Measurements from ENCODE around the gene TOP3A. TPM values are rescaled to one million over a fixed set of nuclear protein-coding genes. Genes with fewer than 3 reads are reported as not detected.
A peak's percentile ranks its signal among the peaks of the same experiment; 100 is the strongest.

Gene TOP3A
- total RNA-seq, 1 experiment from 2014 or later: 48.8 TPM

GRCh38 chr17:18248811-18249210, 66.0 kb downstream of the TOP3A start (continued):
- TF ChIP-seq EZH2phosphoT487 (IDR thresholded peaks at IDR 0.05; ENCODE audit: borderline replicate concordance) (no peak), TCF7L2 (IDR thresholded peaks at IDR 0.05; ENCODE audit: borderline replicate concordance, extremely low read depth, insufficient read depth, insufficient read length) (no peak), POLR2AphosphoS5 (IDR thresholded peaks at IDR 0.05; ENCODE audit: low read depth, low read length) (no peak), RAD21 (IDR thresholded peaks at IDR 0.05; ENCODE audit: low read depth) (no peak), YY1 (IDR thresholded peaks at IDR 0.05; ENCODE audit: extremely low read depth, insufficient replicate concordance, low read depth, low read length) (no peak), ZNF274 (IDR thresholded peaks at IDR 0.05; ENCODE audit: low read depth, low read length) (no peak), EZH2 (IDR thresholded peaks at IDR 0.05) (no peak), SP1 (IDR thresholded peaks at IDR 0.05; ENCODE audit: low read depth) (no peak), JUND (IDR thresholded peaks at IDR 0.05) (no peak)

DNA sequence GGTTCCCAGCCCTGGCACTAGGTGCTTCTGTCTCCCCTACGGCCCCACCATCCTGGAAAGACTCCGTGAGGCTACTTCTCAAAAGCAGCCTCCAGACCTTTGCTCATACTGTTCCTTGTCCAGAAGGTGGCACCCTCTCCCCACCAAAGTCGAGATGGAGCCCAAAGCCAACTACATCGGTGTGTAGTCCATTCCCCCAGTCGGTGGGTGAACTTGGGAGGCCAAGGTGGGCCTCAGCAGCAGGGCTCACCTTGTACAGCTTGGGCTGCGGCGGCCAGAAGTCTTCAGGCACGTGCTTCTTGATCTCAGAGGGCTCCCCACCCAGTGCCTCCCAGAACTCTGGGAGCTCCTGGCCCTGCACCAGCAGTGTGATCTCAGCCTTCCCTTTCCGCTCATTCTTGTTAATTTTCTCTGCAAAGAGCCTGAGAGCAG, 66.5 kb downstream of the TOP3A start:
- ATAC-seq (peak; percentile 69), DNase-seq (ENCODE audit: low read depth, low spot score) (no peak)
- CTCF ChIA-PET: interaction anchor here (1.0 to 1.3 kb wide), 2 partner anchors 72 to 76 kb away, joined by 3 read pairs; no protein-coding TSS in a partner anchor
- no peaks in the 10 kb centered on the region for H3K9me2 ChIP-seq (ENCODE audit: insufficient read depth)
- intact Hi-C loops (cut with micrococcal nuclease): loop anchor here (1.0 kb wide), 1 partner anchor 73 kb away; no protein-coding TSS in a partner anchor
- peaks cover 0 to 12% of the 10 kb centered on the region in 2 experiments; a peak in 2 of 4 replicates for H3K4me1 ChIP-seq (ENCODE audit: control insufficient read depth in 1 of 2, insufficient read depth in 2 of 2, low read length in 2 of 2)
- H3K27ac ChIP-seq (ENCODE audit: low read depth, low read length): peak overlapping the region; percentile 19; the same call in 1 of the 2 replicates
- peaks cover 20 to 52% of the 10 kb centered on the region in 2 experiments for H3K36me3 ChIP-seq (ENCODE audit: control insufficient read depth in 1 of 2, insufficient read depth in 2 of 2, low read length in 2 of 2)
- H3K4me2 ChIP-seq (ENCODE audit: low read length): no peak overlapping the region
- BruUV-seq (replicated peaks): no TSS peak
- RAD21 ChIA-PET (ENCODE audit: low non-redundant PET in 1 of 2, low total read pairs in 2 of 2, uncharacterized antibody in 2 of 2, unreplicated experiment in 2 of 2): no interaction called here
- POLR2A ChIA-PET: no interaction called here
- TF ChIP-seq, protein P1, sequence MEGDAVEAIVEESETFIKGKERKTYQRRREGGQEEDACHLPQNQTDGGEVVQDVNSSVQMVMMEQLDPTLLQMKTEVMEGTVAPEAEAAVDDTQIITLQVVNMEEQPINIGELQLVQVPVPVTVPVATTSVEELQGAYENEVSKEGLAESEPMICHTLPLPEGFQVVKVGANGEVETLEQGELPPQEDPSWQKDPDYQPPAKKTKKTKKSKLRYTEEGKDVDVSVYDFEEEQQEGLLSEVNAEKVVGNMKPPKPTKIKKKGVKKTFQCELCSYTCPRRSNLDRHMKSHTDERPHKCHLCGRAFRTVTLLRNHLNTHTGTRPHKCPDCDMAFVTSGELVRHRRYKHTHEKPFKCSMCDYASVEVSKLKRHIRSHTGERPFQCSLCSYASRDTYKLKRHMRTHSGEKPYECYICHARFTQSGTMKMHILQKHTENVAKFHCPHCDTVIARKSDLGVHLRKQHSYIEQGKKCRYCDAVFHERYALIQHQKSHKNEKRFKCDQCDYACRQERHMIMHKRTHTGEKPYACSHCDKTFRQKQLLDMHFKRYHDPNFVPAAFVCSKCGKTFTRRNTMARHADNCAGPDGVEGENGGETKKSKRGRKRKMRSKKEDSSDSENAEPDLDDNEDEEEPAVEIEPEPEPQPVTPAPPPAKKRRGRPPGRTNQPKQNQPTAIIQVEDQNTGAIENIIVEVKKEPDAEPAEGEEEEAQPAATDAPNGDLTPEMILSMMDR (IDR thresholded peaks at IDR 0.05 in 2 of 3, conservative IDR thresholded peaks at IDR 0.05 in 1 of 3; ENCODE audit: borderline replicate concordance in 1 of 3, insufficient read depth in 1 of 3, low read depth in 2 of 3, low read length in 2 of 3): peak; percentile 63 to 76 (median 72); a peak in 5 of 6 replicates
- TF ChIP-seq RAD21 (IDR thresholded peaks at IDR 0.05; ENCODE audit: low read depth) (peak; percentile 88), FOSL1 (IDR thresholded peaks at IDR 0.05; ENCODE audit: low read depth) (no peak), CBX3 (IDR thresholded peaks at IDR 0.05; ENCODE audit: low read depth) (no peak)
- peaks cover 6% of the 10 kb centered on the region; the same call in 1 of the 2 replicates for H4K20me1 ChIP-seq (ENCODE audit: insufficient read depth)
- no peaks in the 10 kb centered on the region for H3K9me3 ChIP-seq (ENCODE audit: control insufficient read depth in 1 of 2, insufficient read depth in 1 of 2, low read depth in 1 of 2, low read length in 2 of 2)
- no peak overlapping the region for H3K4me3 ChIP-seq (replicated peaks in 1 of 2; ENCODE audit: low read depth in 1 of 2, low read length in 2 of 2)
- no peak overlapping the region for H3K9ac ChIP-seq (ENCODE audit: low read length)
- no peaks in the 10 kb centered on the region for H3K79me2 ChIP-seq (ENCODE audit: insufficient read depth, low read length)
- H3K27me3 ChIP-seq (ENCODE audit: insufficient read depth, low read length): no peaks in the 10 kb centered on the region
- no peak overlapping the region for H2AFZ ChIP-seq (ENCODE audit: low read depth, low read length, poor library complexity, severe bottlenecking)
